GM21786 (cell line): ENCODE measurements around the gene PRELP.

ENCODE experiments used
- ATAC-seq: cut with Tn5 transposase; IDR thresholded peaks from one replicate; pipeline ENCODE4 v1.9.1; 2021; ENCODE audit not compliant: unreplicated experiment

Gene PRELP

GRCh38 chr1:203476216-203476814 lies 709 bp downstream of the PRELP start:
- ATAC-seq, result no peak

GRCh38 chr1:203477748-203478147 lies 2.1 kb downstream of the PRELP start:
- ATAC-seq, result no peak

GRCh38 chr1:203478231-203478630 lies 2.6 kb downstream of the PRELP start:
- no peak for ATAC-seq

GRCh38 chr1:203478986-203479385 lies 3.4 kb downstream of the PRELP start:
- ATAC-seq, result no peak

DNA sequence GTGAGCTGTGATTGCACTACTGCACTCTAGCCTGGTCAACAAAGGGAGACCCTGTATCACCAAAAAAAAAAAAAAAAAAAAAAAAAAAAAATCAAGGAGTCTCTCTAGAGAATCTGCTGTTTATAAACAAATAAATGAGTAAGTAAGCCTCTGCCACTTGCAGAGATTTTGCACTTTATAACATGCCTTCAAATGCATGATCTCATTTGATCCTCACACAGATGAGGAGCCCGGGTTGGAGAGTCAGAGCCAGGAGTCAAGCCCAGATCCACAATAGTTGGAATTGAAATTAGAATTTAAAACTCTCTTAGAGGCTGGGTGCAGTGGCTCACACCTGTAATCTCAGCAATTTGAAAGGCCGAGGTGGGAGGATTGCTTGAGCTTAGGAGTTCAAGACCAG lies 4.0 kb downstream of the PRELP start:
- no peak for ATAC-seq

DNA sequence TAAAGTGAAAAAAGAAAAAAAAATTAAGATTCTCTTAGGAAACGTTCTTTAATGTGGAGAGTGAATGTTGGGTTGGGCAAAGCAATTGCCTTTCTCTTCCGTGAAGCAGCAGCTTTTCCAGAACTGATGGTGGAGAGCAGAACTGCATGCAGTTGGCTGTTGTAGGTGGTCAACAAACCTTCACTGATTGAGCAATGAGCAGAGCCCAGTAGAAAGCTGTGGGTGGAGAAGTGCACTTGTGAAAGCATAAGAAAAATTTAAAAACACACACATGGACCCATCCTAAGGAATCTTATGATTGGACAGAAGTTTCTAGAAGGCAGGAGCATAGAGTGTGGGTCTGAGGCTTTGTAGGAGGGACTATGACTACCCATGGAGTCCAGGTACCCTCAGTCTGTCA lies 4.5 kb downstream of the PRELP start:
- ATAC-seq, result no peak

DNA sequence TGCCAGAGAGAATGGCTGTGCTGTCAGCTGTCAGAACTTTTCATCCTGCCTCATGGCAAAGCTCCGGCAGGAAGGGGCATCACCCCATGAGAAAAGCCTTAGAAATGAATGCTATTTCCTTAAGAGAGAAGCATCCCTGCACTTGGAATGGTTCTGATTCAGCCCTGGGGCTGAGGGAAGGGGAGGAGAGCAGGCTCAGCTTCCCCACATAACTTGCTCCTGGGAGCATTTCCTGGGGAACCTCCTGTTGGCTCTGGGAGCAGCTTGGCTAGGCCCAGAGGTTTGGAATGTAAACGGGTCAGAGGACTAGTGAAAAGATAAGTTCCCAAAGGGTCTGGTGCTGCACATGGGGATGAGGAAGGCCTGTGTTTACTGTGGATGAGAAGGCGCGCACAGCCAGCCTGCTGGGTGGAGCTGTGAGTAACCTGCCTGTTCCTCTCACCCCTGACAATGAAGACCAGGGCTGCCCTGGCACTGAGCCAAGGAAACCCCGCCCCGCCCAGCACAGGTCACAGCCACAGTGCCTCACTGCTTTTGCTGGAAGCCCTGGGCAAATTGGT lies 5.0 kb downstream of the PRELP start:
- ATAC-seq, result no peak

DNA sequence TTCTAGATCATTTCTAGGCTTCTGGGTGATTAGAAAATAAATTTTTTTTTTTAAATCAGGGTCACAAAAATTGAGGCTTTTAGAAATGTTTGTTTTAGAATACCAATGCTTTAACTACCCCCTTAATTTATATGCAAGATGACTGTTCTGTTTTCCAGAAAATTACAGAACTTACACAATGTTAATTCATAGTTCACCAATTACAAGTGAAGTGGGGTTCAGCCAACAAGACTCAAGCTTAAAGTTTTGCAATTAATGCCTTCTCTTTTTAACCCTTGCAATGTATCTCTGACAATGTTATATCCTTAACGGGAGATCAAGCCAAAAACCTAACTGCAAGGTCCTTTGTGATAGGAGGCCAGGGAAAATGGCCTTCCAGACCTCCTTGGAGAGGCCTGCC lies 5.6 kb downstream of the PRELP start:
- ATAC-seq, result no peak

GRCh38 chr1:203486618-203487370 lies 11.2 kb downstream of the PRELP start:
- no peak for ATAC-seq

GRCh38 chr1:203488539-203488938 lies 12.9 kb downstream of the PRELP start:
- ATAC-seq, result no peak

- no peak for ATAC-seq
Observed at GRCh38 chr1:203490607-203491006, 15.0 kb downstream of the PRELP start.

- ATAC-seq, result no peak
Observed at GRCh38 chr1:203491664-203492063, 16.1 kb downstream of the PRELP start.

- ATAC-seq, result no peak
Observed at GRCh38 chr1:203492082-203492747, 16.6 kb downstream of the PRELP start.

DNA sequence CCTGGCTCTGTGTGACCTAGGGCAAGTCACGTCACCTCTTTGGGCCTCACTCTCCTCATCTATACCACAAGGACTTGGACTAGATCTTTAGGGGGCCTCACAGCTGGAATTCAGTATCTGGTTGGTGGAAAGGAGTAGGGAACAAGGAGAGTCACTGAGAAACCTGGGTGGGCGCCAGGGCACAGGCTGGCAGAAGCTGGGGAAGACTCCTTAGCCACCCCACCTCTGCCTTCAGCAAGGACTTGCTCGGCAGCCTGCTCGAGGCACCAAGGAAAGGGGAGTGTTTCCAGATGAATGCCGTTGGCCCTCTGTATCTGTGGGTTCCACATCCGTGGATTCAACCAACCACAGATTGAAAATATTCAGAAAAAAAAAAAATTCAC lies 17.1 kb downstream of the PRELP start:
- ATAC-seq, result no peak

DNA sequence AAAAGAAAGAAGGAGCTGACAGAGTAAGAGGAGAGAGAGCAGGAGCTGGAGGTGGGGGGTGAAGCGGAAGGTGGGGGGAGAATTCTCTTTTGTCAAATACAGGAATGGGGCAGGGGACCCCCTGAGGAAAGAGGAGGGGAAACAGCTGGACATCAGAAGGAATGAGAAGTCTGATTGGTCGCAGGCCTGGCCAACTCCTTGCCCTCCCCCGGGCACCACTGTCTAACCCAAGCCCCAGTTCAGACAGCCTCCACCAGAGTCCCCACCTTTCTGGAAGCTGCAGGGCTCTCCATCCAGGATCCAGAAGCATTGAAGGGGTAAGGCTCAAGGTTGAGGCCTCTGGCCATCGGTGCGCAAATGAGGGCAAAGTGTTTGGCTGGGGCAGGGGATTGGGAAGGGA lies 18.3 kb downstream of the PRELP start, which contains the start of gene OPTC:
Gene OPTC (plus strand): TSS at position 253 of the 400 bp plus-strand sequence. CDS start 1,853 bp downstream, outside the sequence.
- ATAC-seq, result no peak

DNA sequence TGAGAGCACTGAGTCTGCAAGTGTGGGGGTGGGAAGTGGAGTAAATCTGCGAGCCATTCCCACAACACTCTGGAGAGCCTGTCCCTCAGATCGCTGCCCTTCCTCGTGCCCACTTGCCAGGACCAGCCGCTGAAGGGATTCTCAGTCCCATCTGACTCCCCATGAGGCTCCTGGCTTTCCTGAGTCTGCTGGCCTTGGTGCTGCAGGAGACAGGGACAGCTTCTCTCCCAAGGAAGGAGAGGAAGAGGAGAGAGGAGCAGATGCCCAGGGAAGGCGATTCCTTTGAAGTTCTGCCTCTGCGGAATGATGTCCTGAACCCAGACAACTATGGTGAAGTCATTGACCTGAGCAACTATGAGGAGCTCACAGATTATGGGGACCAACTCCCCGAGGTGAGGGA lies 20.2 kb downstream of the PRELP start:
- no peak for ATAC-seq

DNA sequence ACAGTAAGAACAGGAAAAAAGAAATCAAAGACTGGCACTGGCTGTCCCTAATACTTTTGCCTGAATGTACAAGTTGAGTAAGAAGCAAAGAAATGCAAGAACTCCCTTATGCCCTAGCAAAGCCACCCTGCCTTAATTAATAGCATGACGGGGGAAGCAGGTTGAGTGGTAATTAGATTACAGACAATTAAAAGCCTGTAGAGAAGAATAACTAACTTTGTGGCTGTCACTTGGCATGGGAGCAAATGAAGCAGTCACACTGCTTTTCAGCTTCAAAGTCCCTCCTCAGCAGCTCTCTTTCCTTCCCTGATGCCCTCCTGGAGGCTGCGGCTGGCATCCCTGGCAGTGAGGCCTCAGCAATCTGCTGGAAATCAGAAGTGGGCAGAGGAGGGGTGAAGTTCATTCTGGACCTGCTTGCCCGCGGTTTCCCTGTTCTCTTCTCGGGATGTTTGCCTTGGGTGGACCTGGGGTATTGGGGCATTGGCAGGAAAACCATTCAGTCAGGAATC lies 21.7 kb downstream of the PRELP start:
- no peak for ATAC-seq

DNA sequence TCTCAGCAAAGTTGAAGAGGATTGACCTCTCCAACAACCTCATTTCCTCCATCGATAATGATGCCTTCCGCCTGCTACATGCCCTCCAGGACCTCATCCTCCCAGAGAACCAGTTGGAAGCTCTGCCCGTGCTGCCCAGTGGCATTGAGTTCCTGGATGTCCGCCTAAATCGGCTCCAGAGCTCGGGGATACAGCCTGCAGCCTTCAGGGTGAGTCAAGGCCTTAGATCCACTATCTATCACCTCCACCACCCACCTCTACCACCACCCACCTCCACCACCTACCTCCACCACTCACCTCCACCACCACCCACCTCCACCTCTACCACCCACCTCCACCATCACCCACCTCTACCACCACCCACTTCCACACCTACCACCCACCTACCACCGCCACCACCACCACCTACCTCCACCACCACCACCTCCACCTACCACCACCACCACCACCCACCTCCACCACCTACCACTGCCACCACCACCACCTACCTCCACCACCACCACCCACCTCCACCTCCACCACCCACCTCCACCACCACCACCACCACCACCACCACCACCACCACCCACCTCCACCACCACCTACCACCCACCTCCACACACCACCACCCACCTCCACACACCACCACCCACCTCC lies 24.2 kb downstream of the PRELP start:
- ATAC-seq, result no peak

- no peak for ATAC-seq
Observed at GRCh38 chr1:203500279-203500678, 24.7 kb downstream of the PRELP start.

- ATAC-seq, result no peak
Observed at GRCh38 chr1:203503836-203504235, 28.2 kb downstream of the PRELP start.
